Hepatic stellate cell (primary cell): ENCODE data around the gene UBL3.

Source experiments
- DNase-seq: peaks from one replicate; pipeline ENCODE4 v3.0.0; 2011; ENCODE audit warnings: low spot score

UBL3 gene

GRCh38 chr13:29758531-29759114 lies 91.8 kb downstream of the UBL3 start:
- no peak for DNase-seq

DNA sequence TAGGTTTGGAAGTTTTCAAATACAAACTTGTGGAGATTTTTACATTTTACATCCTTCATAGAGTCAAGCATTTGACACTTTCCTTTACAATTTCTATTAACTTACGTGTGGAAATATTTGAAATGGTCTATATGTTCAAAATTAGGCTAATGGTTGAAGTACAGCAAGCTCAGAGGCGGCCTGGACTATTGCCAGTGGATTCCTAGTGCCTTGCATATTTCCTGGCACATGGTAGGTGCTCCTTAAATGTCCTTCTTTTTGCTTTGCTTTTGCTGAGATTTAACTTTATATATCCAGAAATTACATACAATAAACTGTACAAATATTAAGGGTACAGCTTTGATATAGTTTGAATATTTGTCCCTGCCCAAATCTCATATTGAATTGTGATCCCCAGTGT lies 93.9 kb downstream of the UBL3 start:
- DNase-seq = no peak

DNA sequence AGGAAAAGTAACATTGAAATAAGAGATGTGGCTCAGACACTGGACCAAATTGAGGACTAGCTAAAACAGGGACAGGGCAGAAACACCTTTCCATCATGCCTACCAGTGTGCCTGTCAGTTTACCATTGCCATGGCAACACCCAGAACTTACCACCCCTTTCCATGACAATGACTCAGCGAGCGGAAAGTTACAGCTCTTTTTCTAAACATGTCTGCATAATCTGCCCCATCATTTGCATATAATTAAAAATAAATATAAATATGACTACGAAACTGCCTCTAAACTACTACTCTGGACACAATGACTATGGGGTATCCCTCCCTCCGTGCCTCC lies 96.0 kb downstream of the UBL3 start:
- no peak for DNase-seq

DNA sequence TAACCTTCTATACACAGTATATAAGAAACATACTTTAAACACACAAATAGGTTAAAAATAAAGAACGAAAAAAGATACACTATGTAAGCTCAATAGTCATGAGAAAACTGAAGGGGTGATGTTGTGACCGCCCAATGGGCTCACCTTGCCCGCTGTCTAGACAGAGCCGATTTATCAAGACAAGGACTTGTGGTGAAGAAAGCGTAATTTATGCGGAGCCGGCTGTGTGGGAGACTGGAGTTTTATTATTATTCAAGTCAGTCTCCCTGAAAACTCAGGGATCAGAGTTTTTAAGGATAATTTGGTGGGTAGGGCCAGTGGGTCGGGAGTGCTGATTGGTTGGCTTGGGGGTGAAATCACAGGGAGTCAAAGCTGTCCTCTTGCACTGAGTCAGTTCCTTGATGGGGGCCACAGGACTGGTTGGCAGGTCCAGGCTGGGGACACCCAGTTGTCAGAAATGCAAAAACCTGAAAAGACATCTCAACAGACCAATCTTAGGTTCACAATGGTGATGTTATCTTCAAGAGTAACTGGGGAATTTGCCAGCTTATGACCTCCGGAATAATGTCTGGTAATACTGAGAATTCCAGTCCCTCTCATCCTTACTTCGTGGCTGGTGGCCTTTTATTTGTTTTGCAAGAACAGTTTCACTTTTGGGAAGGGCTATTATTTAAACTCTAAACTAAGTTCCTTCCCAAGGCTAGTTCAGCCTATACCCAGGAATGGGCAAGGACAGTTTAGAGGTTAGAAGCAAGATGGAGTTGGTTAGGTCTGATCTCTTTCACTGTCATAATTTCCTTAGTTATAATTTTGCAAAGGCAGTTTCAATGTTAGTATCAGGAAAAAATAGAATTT lies 96.6 kb downstream of the UBL3 start:
- no peak for DNase-seq

- DNase-seq = no peak
Observed at GRCh38 chr13:29752175-29752574, 98.2 kb downstream of the UBL3 start.

GRCh38 chr13:29750183-29750530 lies 100.3 kb downstream of the UBL3 start:
- DNase-seq = no peak

DNA sequence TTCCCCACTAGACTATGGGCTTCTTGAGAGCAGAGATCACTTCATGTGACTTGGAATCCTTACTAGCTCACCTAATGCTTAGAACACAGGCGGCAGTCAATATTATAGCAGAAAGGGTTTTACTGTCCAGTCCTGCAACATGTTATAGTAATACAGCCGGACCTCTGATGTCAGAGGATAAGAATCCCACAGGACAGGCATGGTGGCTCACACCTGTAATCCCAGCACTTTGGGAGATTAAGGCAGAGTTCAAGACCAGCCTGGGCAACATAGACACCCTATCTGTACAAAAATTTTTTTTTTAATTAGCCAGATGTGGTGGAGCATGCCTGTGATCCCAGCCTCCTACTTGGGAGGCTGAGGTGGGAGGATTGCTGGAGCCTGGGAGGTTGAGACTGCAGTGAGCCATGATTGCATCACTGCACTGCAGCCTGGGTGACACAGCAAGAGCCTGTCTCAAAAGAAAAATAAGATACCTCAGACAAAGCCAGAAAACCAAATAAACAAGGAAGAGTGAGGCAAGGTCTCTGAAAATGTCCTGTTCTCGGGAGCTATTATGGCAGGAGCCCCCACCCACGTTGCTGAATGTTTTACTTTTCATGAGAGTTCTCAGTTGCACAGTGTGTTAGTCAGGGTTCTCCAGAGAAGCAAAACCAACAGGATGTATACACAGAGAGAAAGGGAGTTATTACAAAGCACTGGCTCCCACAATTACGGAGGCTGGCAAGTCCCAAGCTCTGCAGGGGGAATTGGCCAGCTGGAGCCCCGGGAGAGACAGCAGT lies 100.8 kb downstream of the UBL3 start:
- peak; percentile 16 for DNase-seq

DNA sequence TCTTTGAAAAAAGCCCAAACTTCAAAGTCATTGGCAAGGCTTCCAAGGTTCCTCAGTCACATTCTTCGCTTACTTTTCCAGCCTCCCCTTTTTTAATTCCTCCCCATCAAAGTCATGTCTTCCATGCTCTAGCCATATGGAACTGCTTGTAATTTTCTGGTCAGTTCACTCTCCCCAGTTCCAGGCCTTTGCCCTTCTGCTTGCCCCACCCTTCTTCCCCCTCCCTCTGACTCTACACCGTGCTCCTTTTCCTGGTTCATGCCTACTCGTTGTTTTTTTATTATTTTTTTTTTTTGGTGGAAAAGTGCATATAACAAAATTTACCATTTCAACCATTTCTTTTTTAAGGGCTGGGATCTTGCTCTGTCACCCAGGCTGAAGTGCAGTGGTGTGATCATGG lies 102.3 kb downstream of the UBL3 start:
- no peak for DNase-seq

GRCh38 chr13:29746148-29746677 lies 104.2 kb downstream of the UBL3 start:
- no peak for DNase-seq

- no peak for DNase-seq
Observed at GRCh38 chr13:29745704-29746103, 104.7 kb downstream of the UBL3 start.

GRCh38 chr13:29743201-29743786 lies 107.1 kb downstream of the UBL3 start:
- DNase-seq = no peak

DNA sequence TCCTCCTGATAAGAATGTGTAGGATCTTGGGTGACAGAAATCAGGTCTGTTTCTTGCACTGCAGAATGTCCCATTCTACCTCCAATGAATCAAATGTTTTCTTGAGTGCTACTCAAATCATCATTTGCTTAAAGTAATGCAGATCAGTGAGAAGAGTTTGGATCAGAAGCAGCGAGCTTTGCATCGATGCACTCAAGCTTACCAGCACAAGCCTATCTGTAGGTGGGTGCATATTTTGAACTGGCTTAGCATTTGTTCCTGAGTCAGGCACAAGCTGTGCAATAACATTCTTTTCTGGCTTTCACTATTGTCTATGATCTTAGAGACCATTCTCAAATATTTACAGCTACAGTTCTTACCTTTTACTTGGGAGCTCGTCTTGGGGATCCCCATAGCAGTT lies 109.5 kb downstream of the UBL3 start:
- no peak for DNase-seq

DNA sequence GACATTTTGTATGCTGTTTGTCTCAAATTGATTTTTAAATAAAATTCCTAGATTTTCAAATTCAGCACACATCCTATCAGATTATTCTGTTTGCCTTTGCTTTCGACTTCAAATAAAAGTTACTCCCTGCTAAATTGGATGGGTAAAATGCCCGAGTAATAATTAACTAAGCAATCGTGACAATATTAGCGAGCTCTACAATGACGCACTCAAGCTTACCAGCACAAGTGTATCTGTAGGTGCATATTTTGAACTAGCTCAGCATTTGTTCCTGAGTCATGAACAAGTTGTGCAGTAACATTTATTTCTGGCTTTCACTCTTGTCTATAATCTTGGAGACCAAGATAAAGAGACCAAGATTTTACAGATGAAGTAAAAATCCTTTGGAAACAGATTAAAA lies 113.4 kb downstream of the UBL3 start:
- DNase-seq = no peak

DNA sequence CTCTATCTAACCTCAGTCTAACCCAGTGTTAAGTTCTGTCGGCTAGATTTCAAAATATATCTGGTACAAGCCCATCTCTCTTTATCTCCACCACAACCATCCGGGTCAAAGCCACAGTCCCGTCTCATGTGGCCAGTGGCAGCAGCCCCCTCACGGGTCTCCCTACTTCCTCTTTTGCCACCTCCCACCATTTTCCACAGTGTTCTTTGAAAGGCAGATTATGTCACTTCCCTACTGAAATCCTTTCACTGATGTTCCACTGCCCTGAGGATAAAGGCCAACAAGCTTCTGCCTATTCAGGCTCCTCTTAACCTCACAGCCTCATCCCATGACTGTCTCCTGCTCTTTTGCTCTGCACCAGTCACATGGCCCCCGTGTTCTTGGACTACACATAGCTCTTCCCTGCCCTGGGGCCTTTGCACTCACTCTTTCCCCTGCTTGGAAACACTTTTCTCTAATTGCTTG lies 117.2 kb downstream of the UBL3 start:
- DNase-seq = no peak

- DNase-seq = no peak
Observed at GRCh38 chr13:29730253-29730652, 120.2 kb downstream of the UBL3 start.

- no peak for DNase-seq
Observed at GRCh38 chr13:29722415-29722814, 128.0 kb downstream of the UBL3 start.

DNA sequence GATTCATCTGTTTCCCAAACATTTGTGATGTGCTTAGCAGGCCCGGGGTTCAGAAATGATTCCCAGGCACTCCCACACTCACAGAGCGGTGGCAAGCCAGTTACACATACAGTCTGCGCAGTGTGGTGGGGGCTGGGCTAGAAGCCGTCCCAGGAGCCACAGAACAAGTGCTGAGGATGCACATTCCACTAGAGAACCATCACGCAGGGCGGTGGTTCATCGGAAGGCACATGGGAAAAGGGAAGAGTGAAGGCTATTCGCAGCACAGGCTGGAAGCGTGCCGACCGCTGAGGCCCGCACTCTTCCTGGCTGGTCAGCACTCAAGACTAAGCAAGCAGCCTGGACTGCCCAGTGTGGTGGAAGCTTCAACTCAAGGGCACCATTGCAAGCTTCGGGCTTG lies 128.7 kb downstream of the UBL3 start:
- no peak for DNase-seq

DNA sequence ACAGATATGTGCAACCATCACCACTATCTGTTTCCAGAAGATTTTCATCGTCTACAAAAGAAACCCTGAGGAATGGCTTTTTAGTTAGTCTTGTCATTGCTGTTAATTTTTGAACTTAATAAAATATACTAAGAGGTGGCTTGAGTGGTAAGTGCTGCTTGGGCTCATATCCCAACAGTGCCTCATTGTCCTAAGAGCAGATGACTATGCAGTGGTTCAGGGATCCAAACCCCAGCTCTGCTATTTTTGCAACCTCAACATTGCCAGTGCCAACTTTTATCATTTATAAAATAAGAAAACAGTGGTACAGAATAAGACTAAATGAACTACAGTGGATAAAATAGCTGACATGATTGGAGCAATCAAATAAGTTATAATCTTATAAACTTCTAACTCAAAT lies 131.7 kb downstream of the UBL3 start:
- DNase-seq = no peak

DNA sequence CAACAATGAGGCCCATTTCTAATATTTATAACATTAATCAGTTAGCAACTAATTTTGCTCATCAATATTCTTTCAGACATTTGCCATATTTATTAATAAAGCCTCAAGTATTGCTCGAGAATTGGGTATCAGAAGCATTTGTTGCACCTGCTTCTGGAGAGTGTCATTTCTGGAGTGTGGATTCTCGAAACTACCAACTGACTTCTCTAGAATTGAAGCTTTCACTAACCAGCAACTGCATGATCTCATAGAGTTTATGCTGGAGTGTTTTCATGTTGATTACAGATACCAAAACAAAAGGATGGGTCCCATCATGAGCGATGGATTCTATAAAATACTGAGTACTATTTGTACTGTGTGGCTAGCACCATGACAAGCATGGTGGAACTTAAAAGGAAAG lies 133.9 kb downstream of the UBL3 start:
- DNase-seq = no peak
